ENCODE results near the gene RAB31.

DNA sequence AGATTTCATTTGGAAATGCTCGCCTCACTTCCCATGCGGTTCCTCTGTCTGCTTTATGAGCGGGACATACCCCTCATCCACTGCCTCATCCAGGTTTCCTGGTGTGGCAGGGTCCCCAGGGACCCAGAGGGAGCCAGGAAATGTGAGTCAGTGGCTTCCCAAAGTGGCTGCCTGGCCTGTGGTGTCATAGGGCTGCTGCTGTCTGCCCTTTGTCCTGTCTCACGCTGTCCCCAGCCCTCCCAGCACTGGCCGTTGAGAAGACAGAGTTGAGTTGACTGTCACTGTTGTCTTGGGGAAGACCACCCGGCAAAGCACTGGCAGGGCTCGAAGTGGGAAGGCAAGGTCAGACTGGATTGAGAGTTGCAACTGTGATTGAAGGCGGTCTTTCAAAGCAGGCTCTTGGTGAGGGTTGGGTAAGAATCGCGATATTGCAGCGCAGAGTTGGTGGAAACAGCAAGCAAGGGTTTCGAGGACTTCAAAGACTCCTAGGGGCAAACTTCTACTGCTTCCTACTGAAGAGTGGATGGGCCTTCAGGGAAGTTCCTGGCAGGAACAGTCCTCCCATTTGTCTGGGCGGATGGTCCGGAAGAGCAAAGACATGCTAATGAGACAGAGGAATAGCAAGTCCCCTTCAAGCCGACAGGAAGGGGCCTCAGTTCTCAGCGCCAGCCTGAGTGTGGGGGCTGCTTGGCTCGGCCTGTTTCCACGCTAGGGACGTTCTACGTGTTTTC is 33.9 kb downstream of the RAB31 start:
- TF ChIP-seq, protein P1, sequence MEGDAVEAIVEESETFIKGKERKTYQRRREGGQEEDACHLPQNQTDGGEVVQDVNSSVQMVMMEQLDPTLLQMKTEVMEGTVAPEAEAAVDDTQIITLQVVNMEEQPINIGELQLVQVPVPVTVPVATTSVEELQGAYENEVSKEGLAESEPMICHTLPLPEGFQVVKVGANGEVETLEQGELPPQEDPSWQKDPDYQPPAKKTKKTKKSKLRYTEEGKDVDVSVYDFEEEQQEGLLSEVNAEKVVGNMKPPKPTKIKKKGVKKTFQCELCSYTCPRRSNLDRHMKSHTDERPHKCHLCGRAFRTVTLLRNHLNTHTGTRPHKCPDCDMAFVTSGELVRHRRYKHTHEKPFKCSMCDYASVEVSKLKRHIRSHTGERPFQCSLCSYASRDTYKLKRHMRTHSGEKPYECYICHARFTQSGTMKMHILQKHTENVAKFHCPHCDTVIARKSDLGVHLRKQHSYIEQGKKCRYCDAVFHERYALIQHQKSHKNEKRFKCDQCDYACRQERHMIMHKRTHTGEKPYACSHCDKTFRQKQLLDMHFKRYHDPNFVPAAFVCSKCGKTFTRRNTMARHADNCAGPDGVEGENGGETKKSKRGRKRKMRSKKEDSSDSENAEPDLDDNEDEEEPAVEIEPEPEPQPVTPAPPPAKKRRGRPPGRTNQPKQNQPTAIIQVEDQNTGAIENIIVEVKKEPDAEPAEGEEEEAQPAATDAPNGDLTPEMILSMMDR (IDR thresholded peaks at IDR 0.05; ENCODE audit: poor library complexity): no peak
- no peak for TF ChIP-seq EZH2 (IDR thresholded peaks at IDR 0.05; ENCODE audit: borderline replicate concordance)
